Measurements from ENCODE around the gene DLX1. TPM values are rescaled to one million over a fixed set of nuclear protein-coding genes. Genes with fewer than 3 reads are reported as not detected.
"Not testable (repeated sequence)": the region's sequence is repeated elsewhere in the genome, so short reads cannot be mapped to it uniquely, and the experiment has no call there.

Gene DLX1
- total and polyA plus RNA-seq, 9 of the 15 experiments (the other 6 are each of a cell fraction or from before 2014, with no cell fraction given): 1.9 to 26.2 (median 9.6) TPM

DNA sequence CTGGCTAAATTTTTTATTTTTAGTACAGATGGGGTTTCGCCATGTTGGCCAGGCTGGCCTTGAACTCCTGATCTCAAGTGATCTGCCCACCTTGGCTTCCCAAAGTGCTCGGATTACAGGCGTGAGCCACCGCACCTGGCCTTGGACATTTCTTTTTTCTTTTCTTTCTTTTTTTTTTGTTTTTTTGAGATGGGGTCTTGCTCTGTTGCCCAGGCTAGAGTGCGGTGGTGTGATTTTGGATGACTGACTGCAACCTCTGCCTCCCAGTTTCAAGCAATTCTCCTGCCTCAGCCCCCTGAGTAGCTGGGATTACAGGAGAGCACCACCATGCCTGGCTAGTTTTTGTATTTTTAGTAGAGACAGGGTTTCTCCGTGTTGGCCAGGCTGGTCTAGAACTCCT lies 28.9 kb downstream of the DLX1 start:
- CTCF ChIA-PET (ENCODE audit: low intra/inter-chr PET ratio): interaction anchor here (0.6 to 2.4 kb wide), 4 partner anchors 303 to 540 kb away, joined by 4 to 18 read pairs (median 6); no protein-coding TSS in a partner anchor
- H3K36me3 ChIP-seq (ENCODE audit: control insufficient read depth, insufficient read depth, low read length); H3K79me2 ChIP-seq (ENCODE audit: control insufficient read depth, insufficient read depth, low read length); H3K4me2 ChIP-seq (ENCODE audit: insufficient read depth, low read length); H3K27ac ChIP-seq (ENCODE audit: extremely low read depth, low read depth, low read length); H3K4me1 ChIP-seq (replicated peaks in 1 of 2; ENCODE audit: control insufficient read depth in 2 of 2, insufficient read depth in 2 of 2, low read length in 2 of 2); H3K9me3 ChIP-seq (replicated peaks; ENCODE audit: control insufficient read depth, insufficient read depth, low read depth, low read length); H3K4me3 ChIP-seq; H4K20me1 ChIP-seq (replicated peaks; ENCODE audit: control insufficient read depth, insufficient read depth, low read length); H3K9me1 ChIP-seq (ENCODE audit: control insufficient read depth, insufficient read depth, low read length); H2AFZ ChIP-seq (ENCODE audit: low read depth, low read length); DNase-seq (ENCODE audit: extremely low read depth in 1 of 4, low spot score in 3 of 4); H3K27me3 ChIP-seq (ENCODE audit: control insufficient read depth in 2 of 2, insufficient read depth in 2 of 2, low read length in 2 of 2); H3K9ac ChIP-seq (ENCODE audit: insufficient read depth in 1 of 2, low read depth in 2 of 2, low read length in 2 of 2); BruUV-seq (replicated peaks); FAIRE-seq; ATAC-seq: not testable (repeated sequence)
- TF ChIP-seq ZNF121 (CRISPR knock-in tag; conservative IDR thresholded peaks at IDR 0.05): peak; percentile 63
- POLR2A ChIA-PET: interaction anchor here (0.6 to 1.7 kb wide), 3 partner anchors 10 to 502 kb away, joined by 3 to 6 read pairs (median 4); no protein-coding TSS in a partner anchor
- intact Hi-C loops (cut with micrococcal nuclease) (loop anchor here (5.0 to 10.0 kb wide), 2 partner anchors 517 to 1139 kb away; no protein-coding TSS in a partner anchor), in situ Hi-C loops (cut with MboI) (loop anchor here (25.0 kb wide), 1 partner anchor 1152 kb away; no protein-coding TSS in a partner anchor)
- WGBS (ENCODE audit: insufficient coverage, low coverage, missing lambda C conversion rate): 29% methylated on average over 4 of the region's 6 CpGs

DNA sequence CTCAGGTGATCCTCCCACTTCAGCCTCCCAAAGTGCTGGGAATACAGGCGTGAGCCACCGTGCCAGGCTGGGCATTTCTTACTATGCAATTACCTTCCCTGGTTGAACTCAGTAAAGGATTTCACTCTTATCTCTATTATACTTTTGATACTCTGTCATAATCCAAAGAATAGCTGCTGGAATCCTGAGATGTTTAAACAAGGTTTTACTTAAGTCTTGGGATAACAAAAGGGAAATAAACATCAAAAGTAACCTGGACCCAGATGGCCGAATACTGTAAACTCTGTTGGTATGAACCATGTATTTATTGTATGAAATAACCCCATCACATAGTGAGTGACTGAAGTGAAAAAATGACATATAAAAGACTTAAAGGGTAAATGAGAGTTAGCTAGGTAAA lies 29.3 kb downstream of the DLX1 start:
- 11% methylated on average over 3 of the region's 3 CpGs for WGBS (ENCODE audit: insufficient coverage, low coverage, missing lambda C conversion rate)
- Histone ChIP-seq H3K9me3 (replicated peaks; ENCODE audit: control insufficient read depth, insufficient read depth, low read depth, low read length) (no peaks in the 10 kb centered on the region; the same call in 1 of the 2 replicates), H4K20me1 (replicated peaks; ENCODE audit: control insufficient read depth, insufficient read depth, low read length) (no peaks in the 10 kb centered on the region), H3K4me3 (no peak overlapping the region), H3K27ac (ENCODE audit: extremely low read depth, low read depth, low read length) (no peak overlapping the region), H3K4me1 (replicated peaks in 1 of 2; ENCODE audit: control insufficient read depth in 2 of 2, insufficient read depth in 2 of 2, low read length in 2 of 2) (peaks cover 0 to 4% of the 10 kb centered on the region in 2 experiments; a peak in 1 of 5 replicates), H3K79me2 (ENCODE audit: control insufficient read depth, insufficient read depth, low read length) (no peaks in the 10 kb centered on the region), H3K9me1 (ENCODE audit: control insufficient read depth, insufficient read depth, low read length) (no peaks in the 10 kb centered on the region), H3K9ac (ENCODE audit: insufficient read depth in 1 of 2, low read depth in 2 of 2, low read length in 2 of 2) (no peak overlapping the region), H3K36me3 (ENCODE audit: control insufficient read depth, insufficient read depth, low read length) (no peaks in the 10 kb centered on the region), H2AFZ (ENCODE audit: low read depth, low read length) (no peak overlapping the region), H3K27me3 (ENCODE audit: control insufficient read depth in 2 of 2, insufficient read depth in 2 of 2, low read length in 2 of 2) (peaks cover 6% of the 10 kb centered on the region in 2 experiments; a peak in 3 of 5 replicates), H3K4me2 (ENCODE audit: insufficient read depth, low read length) (no peak overlapping the region)
- FAIRE-seq (no peak), ATAC-seq (no peak), DNase-seq (ENCODE audit: extremely low read depth in 1 of 4, low spot score in 3 of 4) (no peak)
- ChIA-PET POLR2A (interaction anchor here (1.2 kb wide), 1 partner anchor 320 kb away, joined by 3 read pairs; no protein-coding TSS in a partner anchor), CTCF (ENCODE audit: low intra/inter-chr PET ratio) (interaction anchor here (2.4 kb wide), 1 partner anchor 409 kb away, joined by 18 read pairs; no protein-coding TSS in a partner anchor)
- in situ Hi-C loops (cut with MboI): loop anchor here (25.0 kb wide), 1 partner anchor 1152 kb away; no protein-coding TSS in a partner anchor
- intact Hi-C loops (cut with micrococcal nuclease): loop anchor here (5.0 to 10.0 kb wide), 2 partner anchors 517 to 1140 kb away; no protein-coding TSS in a partner anchor
- BruUV-seq (replicated peaks): no TSS peak
- TF ChIP-seq RCOR1 (IDR thresholded peaks at IDR 0.05; ENCODE audit: borderline replicate concordance in 1 of 2, low read depth in 2 of 2, low read length in 2 of 2): no peak
- no peak for TF ChIP-seq HLTF (IDR thresholded peaks at IDR 0.05)
- no peak for TF ChIP-seq ZNF311 (CRISPR knock-in tag; IDR thresholded peaks at IDR 0.05)
- no peak for TF ChIP-seq KDM1A (IDR thresholded peaks at IDR 0.05)
- TF ChIP-seq CBFA2T3 (IDR thresholded peaks at IDR 0.05): no peak
- no peak for TF ChIP-seq ZNF668 (CRISPR knock-in tag; IDR thresholded peaks at IDR 0.05)
- TF ChIP-seq ZFP30 (CRISPR knock-in tag; IDR thresholded peaks at IDR 0.05; ENCODE audit: borderline replicate concordance): no peak
- no peak for TF ChIP-seq CHD1 (IDR thresholded peaks at IDR 0.05; ENCODE audit: low read length)
- TF ChIP-seq, protein P1, sequence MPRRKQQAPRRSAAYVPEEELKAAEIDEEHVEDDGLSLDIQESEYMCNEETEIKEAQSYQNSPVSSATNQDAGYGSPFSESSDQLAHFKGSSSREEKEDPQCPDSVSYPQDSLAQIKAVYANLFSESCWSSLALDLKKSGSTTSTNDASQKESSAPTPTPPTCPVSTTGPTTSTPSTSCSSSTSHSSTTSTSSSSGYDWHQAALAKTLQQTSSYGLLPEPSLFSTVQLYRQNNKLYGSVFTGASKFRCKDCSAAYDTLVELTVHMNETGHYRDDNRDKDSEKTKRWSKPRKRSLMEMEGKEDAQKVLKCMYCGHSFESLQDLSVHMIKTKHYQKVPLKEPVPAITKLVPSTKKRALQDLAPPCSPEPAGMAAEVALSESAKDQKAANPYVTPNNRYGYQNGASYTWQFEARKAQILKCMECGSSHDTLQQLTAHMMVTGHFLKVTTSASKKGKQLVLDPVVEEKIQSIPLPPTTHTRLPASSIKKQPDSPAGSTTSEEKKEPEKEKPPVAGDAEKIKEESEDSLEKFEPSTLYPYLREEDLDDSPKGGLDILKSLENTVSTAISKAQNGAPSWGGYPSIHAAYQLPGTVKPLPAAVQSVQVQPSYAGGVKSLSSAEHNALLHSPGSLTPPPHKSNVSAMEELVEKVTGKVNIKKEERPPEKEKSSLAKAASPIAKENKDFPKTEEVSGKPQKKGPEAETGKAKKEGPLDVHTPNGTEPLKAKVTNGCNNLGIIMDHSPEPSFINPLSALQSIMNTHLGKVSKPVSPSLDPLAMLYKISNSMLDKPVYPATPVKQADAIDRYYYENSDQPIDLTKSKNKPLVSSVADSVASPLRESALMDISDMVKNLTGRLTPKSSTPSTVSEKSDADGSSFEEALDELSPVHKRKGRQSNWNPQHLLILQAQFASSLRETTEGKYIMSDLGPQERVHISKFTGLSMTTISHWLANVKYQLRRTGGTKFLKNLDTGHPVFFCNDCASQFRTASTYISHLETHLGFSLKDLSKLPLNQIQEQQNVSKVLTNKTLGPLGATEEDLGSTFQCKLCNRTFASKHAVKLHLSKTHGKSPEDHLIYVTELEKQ (CRISPR knock-in tag; IDR thresholded peaks at IDR 0.05): no peak

All from K562 (cell line).